KMS-11 (cell line): ENCODE measurements around the gene SLC49A4.

Source experiments
- H2AFZ ChIP-seq: fragments of 200-600 bp; sonication (generic); 2 replicates; pipeline ENCODE4 v1.6.1; 2016; ENCODE audit warnings: antibody characterized with exemption, mixed run types, low read depth
- H3K27ac ChIP-seq: fragments of 200-600 bp; sonication (generic); 2 replicates; pipeline ENCODE4 v1.6.1; 2016; ENCODE audit warnings: mild to moderate bottlenecking, mixed run types
- H3K27me3 ChIP-seq: fragments of 200-600 bp; sonication (generic); 2 replicates; pipeline ENCODE4 v1.6.1; 2017; ENCODE audit warnings: mild to moderate bottlenecking, low read depth, mixed run types, moderate library complexity; ENCODE audit not compliant: insufficient read depth
- H3K36me3 ChIP-seq: fragments of 200-600 bp; sonication (generic); 2 replicates; pipeline ENCODE4 v1.6.1; 2017; ENCODE audit warnings: mild to moderate bottlenecking, mixed run types; ENCODE audit not compliant: insufficient read depth
- H3K4me1 ChIP-seq: fragments of 200-600 bp; sonication (generic); 2 replicates; pipeline ENCODE4 v1.6.1; 2016; ENCODE audit warnings: mild to moderate bottlenecking, low read depth, mixed run types; ENCODE audit not compliant: poor library complexity, severe bottlenecking
- H3K4me2 ChIP-seq: fragments of 200-600 bp; sonication (generic); 2 replicates; pipeline ENCODE4 v1.7.0; 2016; ENCODE audit warnings: mild to moderate bottlenecking, mixed run types
- H3K4me3 ChIP-seq: fragments of 200-600 bp; sonication (generic); IDR thresholded peaks from 2 replicates; pipeline ENCODE4 v1.6.1; 2017; ENCODE audit warnings: low read depth, low read length, mixed read lengths; ENCODE audit not compliant: insufficient read depth
- H3K79me2 ChIP-seq: fragments of 200-600 bp; sonication (generic); 2 replicates; pipeline ENCODE4 v1.6.1; 2016; ENCODE audit warnings: low read depth, mixed run types; ENCODE audit not compliant: insufficient read depth
- H3K9ac ChIP-seq: fragments of 200-600 bp; sonication (generic); 2 replicates; pipeline ENCODE4 v1.6.1; 2016; ENCODE audit warnings: mild to moderate bottlenecking, mixed run types
- H4K20me1 ChIP-seq: fragments of 200-600 bp; sonication (generic); 2 replicates; pipeline ENCODE4 v1.6.1; 2016; ENCODE audit warnings: mild to moderate bottlenecking, mixed run types; ENCODE audit not compliant: insufficient read depth
- CTCF ChIP-seq: fragments of 200-600 bp; sonication (generic); conservative IDR thresholded peaks from 2 replicates; pipeline ENCODE4 v1.6.1; 2017; ENCODE audit warnings: low read depth, mild to moderate bottlenecking, antibody characterized with exemption, low read length, moderate library complexity, mixed read lengths

SLC49A4 gene

GRCh38 chr3:122924056-122924455 is 129.2 kb downstream of the SLC49A4 start:
- no peaks in the 10 kb centered on the region for H4K20me1 ChIP-seq
- no peaks in the 10 kb centered on the region for H3K79me2 ChIP-seq
- no peaks in the 10 kb centered on the region for H3K36me3 ChIP-seq
- H3K27ac ChIP-seq, result no peak overlapping the region
- H3K9ac ChIP-seq, result no peak overlapping the region
- no peak overlapping the region for H2AFZ ChIP-seq
- TF ChIP-seq CTCF, result no peak
- H3K4me1 ChIP-seq, result no peaks in the 10 kb centered on the region
- no peak overlapping the region for H3K4me2 ChIP-seq
- H3K4me3 ChIP-seq, result no peak overlapping the region
- no peaks in the 10 kb centered on the region for H3K27me3 ChIP-seq

- H3K36me3 ChIP-seq, result no peaks in the 10 kb centered on the region
- no peaks in the 10 kb centered on the region for H3K79me2 ChIP-seq
- H3K27me3 ChIP-seq, result no peaks in the 10 kb centered on the region
- H3K27ac ChIP-seq, result no peak overlapping the region
- no peak overlapping the region for H3K9ac ChIP-seq
- H3K4me1 ChIP-seq, result no peaks in the 10 kb centered on the region
- H2AFZ ChIP-seq, result no peak overlapping the region
- TF ChIP-seq CTCF, result no peak
- no peak overlapping the region for H3K4me2 ChIP-seq
- H3K4me3 ChIP-seq, result no peak overlapping the region
- no peaks in the 10 kb centered on the region for H4K20me1 ChIP-seq
Measured at GRCh38 chr3:122925756-122926155, 130.9 kb downstream of the SLC49A4 start.

- no peak for TF ChIP-seq CTCF
- no peaks in the 10 kb centered on the region for H3K27me3 ChIP-seq
Measured at GRCh38 chr3:122926322-122926721, 131.5 kb downstream of the SLC49A4 start.

GRCh38 chr3:122926811-122927210 is 131.9 kb downstream of the SLC49A4 start:
- no peaks in the 10 kb centered on the region for H3K27me3 ChIP-seq
- H4K20me1 ChIP-seq, result no peaks in the 10 kb centered on the region

More at GRCh38 chr3:122926322-122926721, 131.5 kb downstream of the SLC49A4 start:
- Histone ChIP-seq H3K4me1 (no peaks in the 10 kb centered on the region), H3K4me2 (no peak overlapping the region), H3K79me2 (no peaks in the 10 kb centered on the region), H3K4me3 (no peak overlapping the region), H3K27ac (no peak overlapping the region), H3K9ac (no peak overlapping the region), H2AFZ (no peak overlapping the region), H4K20me1 (no peaks in the 10 kb centered on the region), H3K36me3 (no peaks in the 10 kb centered on the region)

More at GRCh38 chr3:122926811-122927210, 131.9 kb downstream of the SLC49A4 start:
- Histone ChIP-seq H3K4me2 (no peak overlapping the region), H3K9ac (no peak overlapping the region), H3K4me1 (no peaks in the 10 kb centered on the region), H3K27ac (no peak overlapping the region), H3K4me3 (no peak overlapping the region), H3K79me2 (no peaks in the 10 kb centered on the region), H3K36me3 (no peaks in the 10 kb centered on the region), H2AFZ (no peak overlapping the region)
- TF ChIP-seq CTCF, result no peak
